Superior temporal gyrus (tissue), 1 donor: ENCODE data around the gene MRPS25.

Experiments
- DNase-seq: peaks from one replicate; pipeline ENCODE4 v3.0.0-alpha.2; 2016; ENCODE audit errors: extremely low spot score

Gene MRPS25

DNA sequence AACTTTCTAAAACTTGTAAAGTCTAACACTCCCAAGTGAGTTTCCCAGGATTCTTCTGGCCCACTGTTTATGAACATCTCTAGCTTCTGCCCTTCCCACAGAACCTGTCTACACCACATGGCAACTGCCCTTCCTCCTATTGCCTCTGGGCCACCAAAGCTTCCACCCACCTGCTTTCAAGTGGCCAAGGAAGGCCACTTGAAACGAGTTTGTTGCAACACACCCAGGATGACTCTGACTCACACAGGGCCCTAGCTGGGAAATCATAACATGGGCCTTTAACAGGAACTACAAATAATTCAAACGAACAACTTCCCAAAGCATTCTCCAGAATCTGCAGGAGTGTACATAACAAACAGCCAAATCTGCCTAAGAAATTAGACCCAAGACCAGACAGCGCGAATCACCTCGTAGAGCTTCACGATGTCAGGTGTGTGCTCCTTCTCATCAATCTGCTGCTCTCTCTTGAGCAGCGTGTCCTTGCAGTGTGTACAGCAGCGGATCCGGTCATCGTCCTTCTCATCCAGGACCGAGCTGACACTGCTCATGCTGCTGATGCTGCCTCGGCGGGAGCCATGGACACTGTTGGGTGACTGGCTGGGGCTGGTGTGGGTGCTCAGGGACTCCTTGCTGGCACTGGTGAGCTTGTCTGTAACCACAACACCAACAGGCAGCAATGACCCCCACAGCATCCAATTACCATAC, 17.0 kb upstream of the MRPS25 start:
- no peak for DNase-seq

DNA sequence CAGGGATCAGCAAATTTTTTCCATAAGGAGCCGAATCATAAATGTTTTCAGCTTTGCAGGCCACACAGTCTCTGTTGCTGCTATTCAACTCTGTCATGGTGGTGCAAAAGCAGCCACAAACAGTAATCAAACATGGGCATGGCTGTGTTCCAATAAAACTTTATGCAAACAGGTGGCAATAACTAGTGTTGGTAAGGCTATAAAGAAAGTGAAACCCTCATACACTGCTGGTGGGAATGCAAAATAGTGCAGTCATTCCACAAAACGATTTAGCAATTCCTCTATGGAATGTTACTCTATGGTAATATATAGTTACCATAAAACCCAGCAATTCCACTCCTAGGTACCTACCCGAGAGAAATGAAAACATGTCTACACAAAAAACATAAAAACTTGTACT, 14.0 kb upstream of the MRPS25 start:
- DNase-seq = no peak

DNA sequence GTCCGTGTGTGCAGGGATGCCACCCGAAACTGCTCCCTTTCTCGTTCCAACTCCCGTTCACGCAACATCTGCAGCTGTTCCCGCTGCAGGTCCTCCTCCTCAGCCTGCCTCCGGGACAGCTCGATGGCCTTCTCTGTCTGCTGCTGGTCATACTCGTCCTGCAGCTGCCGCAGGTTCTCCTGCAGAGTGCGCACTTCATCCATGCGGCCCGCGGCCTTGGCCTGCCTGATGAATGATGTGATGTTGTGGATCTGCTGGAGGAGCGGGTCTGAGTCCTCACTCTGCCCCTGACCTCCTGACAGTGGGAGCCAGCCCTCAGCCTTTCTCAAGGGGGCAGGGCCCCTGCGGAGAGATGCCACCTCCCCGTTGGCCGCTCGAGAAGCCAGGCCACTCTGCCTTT, 9.4 kb upstream of the MRPS25 start:
- no peak for DNase-seq

DNA sequence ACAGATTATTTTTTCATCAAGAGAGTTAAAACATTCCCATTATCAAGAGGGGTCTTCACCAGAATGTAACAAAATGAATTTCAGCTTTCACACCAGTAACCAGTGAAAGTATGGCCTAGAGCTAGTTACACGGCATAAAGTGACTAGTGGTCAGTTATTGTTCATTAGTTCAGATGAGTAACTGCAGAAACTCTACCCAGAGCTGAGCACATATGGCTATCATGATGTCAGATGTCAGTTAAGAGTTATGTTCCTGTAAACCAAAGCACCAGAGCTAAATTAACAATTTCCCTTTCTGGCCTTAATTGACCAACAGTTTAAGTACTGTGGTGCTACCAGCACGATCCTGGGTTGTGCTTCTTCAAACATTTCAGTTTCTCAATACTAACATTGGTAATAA, 6.6 kb upstream of the MRPS25 start:
- no peak for DNase-seq

DNA sequence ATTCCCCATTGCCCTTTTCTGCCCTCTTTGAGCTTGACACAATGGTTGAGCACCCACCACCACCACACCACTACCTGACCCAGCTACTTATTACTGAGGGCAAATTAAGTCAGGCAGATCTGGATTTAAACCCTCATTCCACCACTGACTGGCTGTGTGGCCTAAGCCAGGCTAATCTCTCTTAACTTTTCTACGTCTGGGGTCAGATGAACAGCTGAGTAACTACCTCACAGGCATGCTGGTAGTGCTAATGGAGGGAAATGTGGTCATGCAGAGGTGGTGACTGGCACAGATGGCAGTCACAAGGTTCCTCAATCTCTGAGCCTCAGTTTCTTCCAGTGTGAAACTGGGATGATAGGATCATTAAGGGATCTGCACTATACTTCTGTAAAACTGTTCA, 4.3 kb upstream of the MRPS25 start:
- no peak for DNase-seq

DNA sequence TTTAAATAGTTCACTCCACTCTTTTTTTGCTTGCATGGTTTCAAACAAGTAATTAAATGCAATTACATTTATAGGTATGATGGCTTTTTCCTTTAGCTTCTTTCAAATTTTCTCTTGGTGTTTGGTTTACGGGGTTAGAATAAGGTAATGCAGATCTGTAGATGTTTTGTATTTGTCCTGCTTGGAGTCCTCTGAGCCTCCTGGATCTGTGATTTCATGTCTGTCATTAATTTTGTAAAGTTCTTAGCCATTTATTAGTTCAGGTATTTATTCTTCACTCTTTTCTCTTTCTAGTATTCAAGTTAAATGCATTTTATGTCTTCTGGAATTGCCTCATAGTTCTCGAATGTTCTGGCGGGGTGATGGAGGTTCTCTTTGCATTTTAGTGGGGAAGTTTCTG, 1.4 kb upstream of the MRPS25 start:
- DNase-seq = no peak

DNA sequence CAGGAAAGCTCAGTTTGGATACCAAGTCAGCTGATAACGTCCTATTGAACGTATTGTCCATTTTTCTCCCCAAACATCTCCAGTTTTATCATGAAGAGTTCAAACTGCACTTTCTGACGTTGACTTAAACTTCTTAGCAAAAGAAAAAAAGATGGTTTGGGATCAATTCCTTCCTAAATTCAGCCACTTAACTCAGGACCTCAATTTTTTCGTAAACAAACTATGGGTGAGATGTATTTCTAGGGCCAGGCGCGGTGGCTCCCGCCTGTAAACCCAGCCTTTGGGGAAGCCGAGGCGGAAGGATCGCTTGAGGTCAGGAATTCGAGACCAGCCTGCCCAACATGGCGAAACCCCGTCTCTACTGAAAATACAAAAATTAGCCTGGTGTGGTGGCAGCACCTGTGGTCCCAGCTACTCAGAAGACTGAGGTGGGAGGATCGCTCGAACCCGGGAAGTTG, 464 bp upstream of the MRPS25 start:
- DNase-seq = no peak

DNA sequence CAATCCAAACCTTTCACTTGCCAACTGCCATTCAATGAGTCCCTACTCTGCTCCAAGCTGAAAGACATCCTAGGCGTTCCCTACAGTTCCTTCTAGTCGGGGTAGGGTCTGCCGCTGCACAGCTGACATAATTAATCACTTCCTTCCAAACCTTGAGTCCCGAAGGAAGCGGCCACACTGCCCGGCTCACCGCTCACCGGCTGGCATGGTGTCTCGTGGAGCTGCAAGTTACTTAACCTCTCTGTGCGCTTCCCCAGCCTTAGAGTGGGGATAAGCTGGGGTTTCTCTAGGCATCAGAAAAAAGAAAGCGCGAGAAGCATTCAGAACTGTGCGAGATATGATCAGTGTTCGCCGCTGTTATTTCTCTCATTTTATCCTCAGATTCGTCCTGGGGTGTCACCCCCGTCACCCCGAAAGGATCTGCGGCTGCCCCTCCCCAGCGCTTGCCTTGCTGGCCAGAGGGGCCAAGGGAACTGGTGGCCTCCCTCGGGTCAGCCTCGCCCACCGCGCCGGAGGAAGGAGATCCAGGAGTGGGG, 748 bp downstream of the MRPS25 start:
- DNase-seq = no peak

DNA sequence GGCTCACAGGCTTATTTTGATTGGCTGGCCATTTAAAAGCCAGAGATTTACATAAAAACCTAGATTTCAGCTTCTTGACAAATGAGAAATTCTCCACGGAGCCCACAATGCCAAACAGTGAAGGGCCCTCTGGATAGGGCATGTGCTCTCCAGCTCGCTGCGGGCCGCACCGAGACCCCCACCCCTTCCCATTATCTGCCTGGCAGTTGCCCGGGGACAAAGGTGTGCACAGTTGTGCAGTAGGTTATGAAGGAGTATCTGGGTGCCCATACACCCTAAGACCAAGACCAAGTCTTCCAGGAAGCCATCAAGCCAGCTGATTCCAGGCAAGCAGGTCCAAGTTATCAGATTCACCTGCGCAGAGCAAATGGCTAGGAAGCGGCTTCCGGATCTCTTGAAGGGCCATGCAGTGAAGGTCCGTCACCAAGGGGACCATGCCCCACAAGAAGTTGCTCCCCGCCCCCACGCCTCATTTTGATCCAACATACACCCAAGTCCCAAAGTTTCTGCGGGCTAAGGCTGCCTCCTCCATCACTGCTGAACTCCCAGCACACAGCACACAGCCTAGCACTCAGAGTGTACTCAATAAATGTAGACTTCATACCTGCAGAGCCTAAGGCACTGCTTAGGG, 1.3 kb downstream of the MRPS25 start:
- no peak for DNase-seq

DNA sequence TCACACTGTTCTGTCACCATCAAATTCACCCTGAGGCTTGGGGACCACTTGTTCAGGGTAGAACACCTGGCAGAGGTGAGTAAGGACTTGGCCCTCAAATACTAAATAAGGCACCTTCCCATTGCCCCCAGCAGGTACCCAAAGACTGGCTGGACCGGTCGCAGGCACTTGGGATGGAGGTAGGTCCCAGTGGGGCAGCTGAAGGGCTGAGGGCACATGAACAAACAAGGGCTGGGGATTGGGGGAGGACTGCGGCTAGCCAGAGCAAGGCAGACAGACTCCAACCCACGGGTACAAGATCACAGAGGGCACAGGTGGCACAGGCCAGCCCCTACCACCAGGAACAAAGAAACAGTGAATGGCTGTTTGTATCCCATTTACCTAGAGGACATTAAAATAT, 1.9 kb downstream of the MRPS25 start:
- no peak for DNase-seq

DNA sequence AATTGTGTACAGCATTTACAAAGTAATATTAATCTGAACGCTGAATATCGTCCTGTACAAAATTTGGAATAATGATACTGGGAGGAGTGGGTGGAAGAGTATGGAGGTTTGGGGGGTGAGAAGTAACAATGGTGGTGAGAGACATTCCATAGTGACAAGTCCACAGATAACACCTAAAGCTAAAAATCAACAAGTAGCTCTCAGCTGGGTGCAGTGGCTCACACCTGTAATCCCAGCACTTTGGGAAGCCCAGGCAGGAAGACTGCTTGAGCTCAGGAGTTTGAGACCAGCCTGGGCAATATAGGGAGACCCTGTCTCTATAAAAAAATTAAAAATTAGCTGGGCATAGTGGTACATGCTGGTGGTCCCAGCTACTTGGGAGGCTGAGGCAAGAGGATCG, 5.1 kb downstream of the MRPS25 start:
- DNase-seq = no peak

DNA sequence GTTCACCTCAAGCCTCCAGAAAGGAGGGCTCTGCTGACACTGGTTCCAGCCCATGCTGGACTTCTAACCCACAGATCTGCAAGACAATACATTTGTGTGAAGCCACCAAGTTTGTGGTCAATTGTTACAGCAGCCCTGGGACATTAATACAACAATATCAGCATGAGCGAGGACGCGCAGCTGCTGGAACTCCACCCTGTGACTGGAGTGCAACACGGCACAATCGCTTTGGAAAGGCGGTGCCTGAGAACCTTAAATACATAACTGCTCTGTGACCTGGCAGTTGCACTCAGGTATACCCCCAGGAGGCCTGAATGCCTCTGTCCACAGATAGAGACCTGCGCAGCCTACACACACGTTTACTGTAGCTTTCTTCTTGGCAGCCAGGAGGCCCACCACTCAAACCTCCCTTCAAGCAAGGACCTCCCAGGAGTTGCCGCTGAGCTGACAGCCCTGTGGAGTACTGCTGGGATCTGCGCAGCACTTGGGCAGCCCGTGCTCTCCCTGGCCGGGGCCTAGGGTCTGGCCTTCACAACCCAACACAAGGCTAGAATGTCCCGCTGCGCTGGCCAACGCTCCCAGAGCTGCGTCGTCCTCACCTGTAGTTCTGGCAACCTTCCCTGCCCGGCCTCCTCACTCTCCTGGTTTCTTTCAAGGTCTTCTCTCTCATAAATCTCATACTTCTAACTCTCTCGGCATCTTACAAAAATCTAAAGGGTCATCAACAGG, 8.3 kb downstream of the MRPS25 start:
- no peak for DNase-seq

DNA sequence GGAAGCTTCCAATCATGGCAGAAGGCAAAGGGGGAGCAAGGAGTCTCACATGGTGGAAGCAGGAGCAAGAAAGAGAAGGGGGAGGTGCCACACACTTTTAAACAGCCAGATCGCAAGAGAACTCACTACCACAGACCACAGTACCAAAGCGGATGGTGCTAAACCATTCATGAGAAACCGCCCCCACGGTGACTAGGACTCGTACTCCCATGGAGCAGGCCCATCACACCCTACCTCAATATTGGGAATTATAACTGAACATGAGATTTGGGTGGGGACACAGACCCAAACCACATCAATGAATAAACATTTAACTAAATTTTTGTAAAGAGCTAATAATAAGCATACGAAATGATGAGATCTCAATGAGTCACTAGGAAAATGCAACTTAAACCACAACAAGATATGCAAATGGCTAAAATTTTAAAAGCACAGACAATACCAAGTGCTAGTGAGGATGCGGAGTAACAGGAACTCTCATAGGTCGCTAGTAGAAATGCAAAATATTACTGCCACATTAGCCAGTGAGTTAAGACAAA, 10.0 kb downstream of the MRPS25 start:
- no peak for DNase-seq

DNA sequence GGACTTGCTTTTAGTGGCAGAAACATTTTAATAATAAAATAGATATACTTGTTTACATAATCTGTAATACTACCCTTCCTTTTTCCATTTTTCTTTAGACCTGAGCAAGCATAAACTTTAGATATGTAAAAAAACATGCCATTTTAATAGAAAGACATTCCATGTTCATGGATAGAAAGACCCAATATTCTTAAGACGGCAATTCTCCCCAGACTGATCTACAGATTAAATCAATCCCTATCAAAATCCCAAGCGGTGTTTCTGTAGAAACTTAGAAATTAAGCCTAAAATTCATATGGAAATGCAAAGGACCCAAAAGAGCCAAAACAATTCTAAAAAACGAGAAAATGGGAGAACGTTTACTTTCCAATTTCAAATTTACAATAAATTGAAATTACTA, 11.6 kb downstream of the MRPS25 start:
- no peak for DNase-seq

DNA sequence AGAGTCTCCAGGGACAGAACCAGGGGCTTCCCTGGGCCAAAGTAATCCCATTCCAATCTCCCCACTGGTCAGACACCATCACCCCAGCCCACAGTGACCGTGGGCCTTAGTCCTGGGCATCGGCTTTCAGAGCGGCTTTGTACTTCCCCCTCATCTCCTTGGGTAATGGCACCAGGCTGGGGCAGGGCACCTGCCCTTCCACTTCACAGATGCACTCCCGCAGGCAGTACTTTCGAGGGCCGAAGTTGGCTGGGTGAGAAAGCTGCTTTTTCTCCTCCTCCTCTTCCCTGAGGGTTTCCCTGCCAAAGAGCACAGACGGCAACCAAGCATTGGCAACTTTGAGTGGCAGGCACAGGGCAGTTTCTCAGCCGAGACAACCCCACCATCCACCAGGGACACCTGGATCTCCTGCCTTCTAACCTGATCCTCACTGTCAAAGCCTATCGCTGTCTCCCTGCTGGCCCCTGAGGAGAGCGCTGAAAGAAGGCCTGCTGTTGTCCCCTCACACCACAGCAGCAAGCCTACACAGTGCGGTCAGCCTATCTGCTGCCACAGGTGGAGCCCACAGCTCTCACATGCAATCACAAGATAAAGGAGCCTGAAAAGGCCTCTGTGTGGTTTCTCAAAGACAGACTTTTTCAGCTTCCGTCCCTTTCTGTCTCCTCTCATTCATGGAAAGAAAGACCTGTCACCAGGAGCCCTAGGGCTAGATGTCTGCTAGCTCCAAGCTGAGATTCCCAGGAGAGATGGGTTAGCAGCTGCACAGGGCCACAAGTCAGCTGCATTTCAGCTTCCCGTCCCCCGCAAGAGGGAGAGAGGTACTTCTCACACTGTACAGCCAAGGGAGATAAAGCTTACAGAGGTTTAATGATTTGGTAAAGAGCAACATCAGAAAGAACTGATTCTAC, 12.5 kb downstream of the MRPS25 start:
- no peak for DNase-seq

DNA sequence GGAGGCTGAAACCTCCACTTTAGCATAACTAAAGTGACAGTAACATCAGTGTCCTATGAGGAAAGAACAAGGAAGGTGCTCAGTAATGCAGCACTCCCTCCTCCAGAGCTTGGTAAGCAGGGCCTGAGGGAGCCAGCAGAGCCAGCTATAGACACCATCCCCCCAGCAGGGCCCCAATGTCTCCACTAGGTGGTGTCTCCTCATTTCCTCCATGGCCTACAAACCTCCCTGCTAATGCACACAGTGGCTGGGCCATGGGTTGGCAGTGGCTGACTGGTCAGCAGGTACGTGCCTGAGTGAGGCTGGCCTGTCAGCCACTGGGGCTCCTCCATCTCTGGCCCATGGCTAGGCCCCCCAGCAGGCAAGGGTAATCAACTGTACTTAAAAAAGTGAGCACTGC, 13.6 kb downstream of the MRPS25 start:
- DNase-seq = no peak

DNA sequence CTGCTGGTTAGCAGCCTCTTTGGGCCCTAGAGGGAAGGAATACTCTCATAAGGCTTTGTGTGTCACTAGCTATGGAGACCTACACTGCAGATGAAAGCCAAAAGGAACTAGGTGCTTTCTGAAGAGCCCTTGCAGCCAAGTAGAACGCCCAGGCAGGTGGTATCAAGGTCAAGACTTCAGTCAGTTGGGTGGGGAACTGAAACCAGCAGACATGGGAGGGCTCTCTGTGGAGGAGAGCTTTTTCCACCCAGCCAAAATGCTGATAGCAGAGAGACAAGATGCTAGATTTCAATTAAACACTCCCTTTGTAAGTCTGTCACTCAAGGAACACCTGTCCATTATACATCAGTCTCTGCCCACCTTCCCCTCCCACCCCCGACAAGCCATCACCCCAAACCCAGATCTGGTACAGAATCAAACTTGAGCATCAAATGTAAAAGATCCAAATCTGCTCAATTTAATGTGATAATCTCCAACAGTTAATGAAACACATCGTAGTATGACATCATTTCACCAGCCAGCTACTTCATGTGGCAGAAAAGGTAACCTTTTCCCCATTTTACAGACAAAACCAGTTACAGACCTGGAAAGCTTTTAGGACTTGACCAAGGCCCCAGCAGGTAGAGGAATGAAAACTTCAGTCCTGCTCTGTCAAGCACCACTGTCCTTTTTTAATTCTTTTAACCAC, 14.6 kb downstream of the MRPS25 start:
- no peak for DNase-seq

DNA sequence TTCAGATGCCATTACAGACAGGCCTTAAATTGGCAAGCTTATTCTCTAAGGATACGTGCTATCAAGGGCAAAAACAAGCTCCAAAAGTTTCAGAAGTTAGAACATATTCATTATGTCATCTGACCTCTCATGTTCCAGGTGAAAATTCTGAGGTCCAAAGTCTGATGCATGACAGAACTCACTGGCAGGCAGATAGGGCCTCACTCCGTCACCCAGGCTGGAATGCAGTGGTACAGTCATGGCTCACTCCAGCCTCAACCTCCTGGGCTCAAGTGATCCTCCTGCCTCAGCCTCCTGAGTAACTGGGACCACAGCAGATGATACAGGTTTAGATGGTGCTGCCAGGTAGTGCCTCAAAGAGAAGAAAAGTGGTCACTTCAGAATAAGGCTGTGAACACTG, 15.5 kb downstream of the MRPS25 start:
- DNase-seq = no peak

DNA sequence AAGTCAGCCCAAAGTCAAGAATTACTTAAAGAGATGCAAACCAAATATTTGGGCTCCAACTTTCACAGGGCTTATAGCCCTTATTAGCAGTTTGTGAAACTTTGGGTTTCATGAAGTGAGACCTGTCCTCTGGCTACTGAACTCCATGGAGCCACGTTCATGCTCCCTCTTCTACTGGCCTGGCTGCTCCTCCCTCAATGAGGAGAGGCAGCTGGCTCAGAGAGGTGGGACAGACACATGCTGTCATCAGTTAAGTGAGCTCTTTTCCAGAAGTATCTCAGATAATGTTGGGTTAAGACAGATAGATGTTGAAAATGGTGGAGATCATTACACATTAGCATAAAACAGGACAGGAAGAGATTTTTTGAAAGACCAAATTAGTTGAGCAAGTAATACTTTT, 19.4 kb downstream of the MRPS25 start:
- no peak for DNase-seq

DNA sequence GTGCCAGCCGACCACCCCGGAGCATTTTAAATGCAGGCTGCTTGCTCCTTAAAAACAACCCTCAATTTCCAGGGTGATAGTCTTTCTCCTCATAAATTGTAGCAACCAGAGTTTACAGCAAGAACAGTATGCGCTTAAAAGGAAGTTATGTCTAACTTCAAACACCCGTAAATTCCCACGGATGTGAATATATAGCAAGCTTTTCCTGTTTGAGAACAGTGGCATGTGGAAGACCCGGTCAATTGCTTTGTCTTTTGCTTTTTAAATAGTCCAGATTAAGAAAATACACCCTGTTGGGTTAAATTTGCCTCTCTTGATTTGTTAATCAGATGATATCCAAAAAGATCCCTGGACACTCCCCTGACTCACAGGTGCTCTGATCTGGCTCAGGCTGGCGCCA, 20.8 kb downstream of the MRPS25 start:
- no peak for DNase-seq
